ENCODE results near the gene METTL1. TPM values are rescaled to one million over a fixed set of nuclear protein-coding genes. Genes with fewer than 3 reads are reported as not detected.

Gene METTL1
- total RNA-seq, 1 experiment from 2014 or later = 341 TPM

DNA sequence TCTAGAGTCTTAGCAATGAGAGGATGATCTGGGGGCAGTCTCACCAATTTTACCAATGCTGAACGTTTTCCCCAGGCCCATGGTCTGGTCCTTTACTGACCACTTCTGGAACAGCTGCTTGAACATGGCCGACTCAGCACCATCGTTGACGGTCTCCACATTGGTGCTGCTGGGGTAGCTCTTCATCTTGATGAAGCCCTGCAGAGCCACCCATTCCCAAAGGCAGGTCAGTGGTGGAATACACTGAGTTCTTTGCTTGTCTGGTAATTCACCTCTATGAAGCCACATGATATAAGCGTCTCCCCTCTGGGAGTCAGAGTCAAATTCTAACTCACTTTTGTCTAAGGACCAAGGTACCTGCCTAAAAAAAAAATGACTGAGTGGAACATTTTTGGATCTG is 36.4 kb upstream of the METTL1 start:
- peak in 1 of 2 experiments; percentile 72 for DNase-seq

DNA sequence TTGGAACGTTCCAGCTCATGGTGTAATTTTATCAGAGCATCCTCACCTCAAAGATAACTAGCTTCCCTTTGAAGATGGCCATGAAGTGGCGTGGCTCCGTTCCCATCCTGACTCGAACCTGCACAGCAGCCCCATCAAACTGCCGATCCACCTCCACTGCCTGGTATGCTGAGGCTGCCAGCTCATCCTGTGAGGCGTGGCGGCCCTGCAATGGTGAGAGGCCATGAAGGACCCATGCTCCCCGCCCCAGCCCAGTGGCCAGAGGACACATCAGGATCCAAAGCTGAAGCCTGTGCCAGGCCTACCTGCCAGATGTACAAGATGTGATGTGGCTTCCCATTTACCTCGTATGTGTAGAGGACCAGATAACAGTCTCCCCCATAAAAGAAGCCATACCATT is 35.4 kb upstream of the METTL1 start:
- Histone ChIP-seq H3K4me1 (no peaks in the 10 kb centered on the region; the same call in 1 of the 2 replicates), H3K27me3 (no peaks in the 10 kb centered on the region), H3K4me3 (no peak overlapping the region), H3K36me3 (peaks cover 42% of the 10 kb centered on the region), H3K9me3 (replicated peaks) (no peaks in the 10 kb centered on the region), H3K27ac (no peak overlapping the region)
- DNase-seq = peak in 1 of 2 experiments; percentile 66

More for the DNA sequence above, 36.4 kb upstream of the METTL1 start:
- Histone ChIP-seq H3K4me1 (no peaks in the 10 kb centered on the region; the same call in 1 of the 2 replicates), H3K27ac (no peak overlapping the region), H3K9me3 (replicated peaks) (no peaks in the 10 kb centered on the region), H3K4me3 (no peak overlapping the region), H3K27me3 (no peaks in the 10 kb centered on the region), H3K36me3 (peaks cover 33% of the 10 kb centered on the region)

DNA sequence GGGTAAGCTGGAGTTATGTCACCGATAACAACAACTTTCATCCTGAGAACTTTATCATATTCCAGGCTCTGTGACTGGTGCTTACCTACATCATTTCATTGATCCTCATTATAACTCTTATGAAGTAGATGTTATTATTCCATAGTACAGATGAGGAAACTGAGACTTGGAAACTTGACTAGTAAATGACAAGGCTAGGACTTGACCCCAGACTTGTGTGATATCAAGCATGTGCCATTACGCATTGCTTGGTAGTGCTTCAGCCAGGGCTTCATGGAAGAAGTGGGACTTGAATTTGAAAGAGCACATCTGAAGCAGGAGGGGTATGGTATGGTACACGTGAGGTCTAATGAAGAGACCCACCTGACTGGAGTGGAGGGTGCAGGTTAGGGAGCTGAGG is 34.8 kb upstream of the METTL1 start:
- no peak overlapping the region for H3K4me3 ChIP-seq
- H3K36me3 ChIP-seq = peaks cover 45% of the 10 kb centered on the region
- H3K27me3 ChIP-seq = no peaks in the 10 kb centered on the region
- no peak for DNase-seq
- no peaks in the 10 kb centered on the region for H3K9me3 ChIP-seq (replicated peaks)
- H3K4me1 ChIP-seq = no peaks in the 10 kb centered on the region; the same call in 1 of the 2 replicates
- H3K27ac ChIP-seq = no peak overlapping the region

DNA sequence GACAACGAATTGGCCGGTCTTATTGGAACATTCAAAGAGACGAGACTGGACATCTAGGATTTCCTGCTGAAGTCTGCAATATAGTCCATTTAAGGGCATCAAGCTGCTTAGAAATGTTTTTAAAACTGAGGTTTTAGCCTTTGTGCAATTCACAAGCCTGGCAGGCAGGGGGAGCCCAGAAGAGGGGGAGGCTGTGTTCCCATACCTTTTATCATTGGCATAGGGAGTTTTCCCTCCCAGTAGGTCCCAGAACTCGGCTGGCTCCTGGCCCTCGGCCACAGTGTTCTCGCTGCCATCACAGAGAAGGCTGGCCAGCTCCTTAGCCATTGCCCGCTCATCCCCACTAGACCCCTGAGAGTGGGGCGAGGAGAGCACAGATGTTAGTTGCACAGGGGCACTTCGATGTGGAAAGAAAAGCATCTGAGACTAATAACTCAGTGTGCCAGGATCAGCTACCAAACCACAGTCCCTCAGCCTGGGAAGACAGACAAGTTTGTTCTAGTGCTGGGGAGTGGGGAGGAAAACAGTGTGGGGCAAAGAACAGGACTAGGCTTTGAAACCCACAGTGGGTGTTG is 31.5 kb upstream of the METTL1 start:
- peak; percentile 97 to 99 for DNase-seq
- Histone ChIP-seq H3K4me3 (no peak overlapping the region), H3K27ac (no peak overlapping the region), H3K36me3 (peaks cover 54% of the 10 kb centered on the region), H3K4me1 (no peaks in the 10 kb centered on the region), H3K27me3 (no peaks in the 10 kb centered on the region), H3K9me3 (replicated peaks) (no peaks in the 10 kb centered on the region)

DNA sequence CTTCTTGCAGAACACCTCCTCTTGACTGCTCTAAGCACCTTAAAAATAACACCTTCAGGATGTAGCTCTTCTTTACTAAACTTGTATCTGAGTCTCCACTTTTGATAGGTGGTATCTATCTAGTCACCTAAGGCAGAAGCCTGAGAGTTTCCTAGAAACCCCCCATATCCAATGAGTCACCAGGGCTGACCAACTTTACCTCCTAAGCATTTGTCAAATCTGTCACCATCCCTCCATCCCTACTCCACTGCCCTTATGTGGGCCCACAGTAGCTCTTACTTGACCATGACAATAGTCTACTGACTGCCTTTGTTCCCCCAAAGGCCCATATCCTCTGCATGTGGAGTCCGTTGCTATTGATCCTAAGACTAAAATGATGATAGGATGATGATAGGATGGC is 30.7 kb upstream of the METTL1 start:
- no peak for DNase-seq
- Histone ChIP-seq H3K4me3 (no peak overlapping the region), H3K9me3 (replicated peaks) (no peaks in the 10 kb centered on the region), H3K27me3 (no peaks in the 10 kb centered on the region), H3K36me3 (peaks cover 54% of the 10 kb centered on the region), H3K4me1 (no peaks in the 10 kb centered on the region), H3K27ac (no peak overlapping the region)

DNA sequence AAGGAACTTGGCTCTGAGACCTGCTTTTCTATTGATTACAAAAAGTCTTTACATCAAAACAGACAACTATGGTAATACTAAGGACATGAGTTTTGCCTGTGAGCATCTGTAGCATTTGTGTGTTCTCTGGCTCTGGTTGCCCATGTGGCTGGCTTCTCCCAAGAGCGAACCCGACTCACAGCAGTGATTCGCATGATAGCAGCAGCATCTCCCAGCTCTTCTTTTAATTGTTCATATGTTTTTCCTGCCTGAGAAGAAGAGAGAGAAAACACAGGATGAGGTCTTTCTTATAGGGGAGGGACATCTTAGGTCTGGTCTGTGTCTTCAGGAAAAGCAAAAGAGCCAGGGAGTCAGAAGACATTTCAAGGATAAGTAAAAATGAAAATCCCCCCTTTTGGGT is 29.1 kb upstream of the METTL1 start:
- no peaks in the 10 kb centered on the region for H3K9me3 ChIP-seq (replicated peaks)
- H3K4me3 ChIP-seq = no peak overlapping the region
- H3K36me3 ChIP-seq = peaks cover 60% of the 10 kb centered on the region
- H3K4me1 ChIP-seq = no peaks in the 10 kb centered on the region
- DNase-seq = no peak
- H3K27me3 ChIP-seq = no peaks in the 10 kb centered on the region
- no peak overlapping the region for H3K27ac ChIP-seq

DNA sequence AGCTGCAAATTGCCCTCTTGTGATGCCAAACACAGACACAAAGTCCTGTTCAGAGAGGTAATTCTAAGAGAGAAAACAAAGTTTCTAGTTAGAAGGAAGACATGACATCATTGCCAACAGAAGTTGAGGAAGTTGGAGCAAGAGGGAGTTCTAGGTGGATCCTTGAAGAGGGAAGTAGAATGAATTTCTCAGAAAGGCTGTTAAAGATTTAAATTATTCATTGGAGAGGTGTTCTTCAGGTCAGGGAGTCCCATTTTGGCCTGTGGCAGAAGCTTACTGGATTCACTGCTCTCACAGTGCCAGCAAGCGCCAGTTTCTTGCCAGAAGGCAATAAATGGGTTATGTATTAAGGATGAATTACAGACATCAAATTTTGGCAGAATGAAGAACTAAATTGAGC is 26.0 kb upstream of the METTL1 start:
- Histone ChIP-seq H3K27ac (no peak overlapping the region), H3K27me3 (no peaks in the 10 kb centered on the region), H3K36me3 (peaks cover 85% of the 10 kb centered on the region), H3K4me1 (no peaks in the 10 kb centered on the region), H3K4me3 (no peak overlapping the region), H3K9me3 (replicated peaks) (no peaks in the 10 kb centered on the region)
- DNase-seq = no peak

DNA sequence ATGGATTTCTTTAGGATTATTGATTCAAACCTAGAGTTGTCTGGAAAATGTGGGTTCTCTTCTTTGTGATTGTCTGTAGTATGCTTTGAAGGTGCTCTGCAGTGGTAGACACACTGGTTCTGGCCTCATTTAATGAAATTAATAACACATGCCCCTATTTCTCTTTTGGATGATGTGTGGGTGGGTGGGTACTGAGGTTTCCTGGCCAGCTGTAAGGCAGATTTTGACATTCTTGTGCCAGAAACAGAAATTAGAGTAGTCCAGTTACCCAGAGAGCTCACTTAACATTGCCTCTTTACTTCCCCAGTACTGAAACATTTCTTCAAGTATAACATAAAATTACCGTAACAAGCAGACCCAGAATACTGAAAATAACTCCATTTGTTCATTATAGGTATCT is 25.1 kb upstream of the METTL1 start:
- Histone ChIP-seq H3K36me3 (peaks cover 86% of the 10 kb centered on the region), H3K27ac (no peak overlapping the region), H3K27me3 (no peaks in the 10 kb centered on the region), H3K4me3 (no peak overlapping the region), H3K9me3 (replicated peaks) (no peaks in the 10 kb centered on the region), H3K4me1 (no peaks in the 10 kb centered on the region)
- no peak for DNase-seq

DNA sequence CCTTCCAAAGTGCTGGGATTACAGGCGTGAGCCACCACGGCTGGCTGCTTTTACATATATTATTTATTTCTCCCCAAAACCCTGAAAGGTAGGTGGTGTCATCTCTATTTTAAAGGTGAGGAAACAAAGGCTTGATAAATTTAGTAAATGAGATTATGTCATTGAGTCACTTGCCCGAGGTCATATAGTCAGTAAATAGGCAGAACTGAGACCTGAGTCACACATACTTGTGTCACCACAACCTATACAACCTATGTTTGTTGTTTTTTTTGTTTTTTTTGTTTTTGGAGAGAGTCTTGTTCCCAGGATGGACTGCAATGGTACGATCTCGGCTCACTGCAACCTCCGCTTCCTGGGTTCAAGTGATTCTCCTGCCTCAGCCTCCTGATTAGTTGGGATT is 23.4 kb upstream of the METTL1 start:
- H3K4me1 ChIP-seq = no peaks in the 10 kb centered on the region
- peaks cover 95% of the 10 kb centered on the region for H3K36me3 ChIP-seq
- H3K4me3 ChIP-seq = no peak overlapping the region
- H3K27ac ChIP-seq = no peak overlapping the region
- H3K9me3 ChIP-seq (replicated peaks) = no peaks in the 10 kb centered on the region
- no peak for DNase-seq
- H3K27me3 ChIP-seq = no peaks in the 10 kb centered on the region

DNA sequence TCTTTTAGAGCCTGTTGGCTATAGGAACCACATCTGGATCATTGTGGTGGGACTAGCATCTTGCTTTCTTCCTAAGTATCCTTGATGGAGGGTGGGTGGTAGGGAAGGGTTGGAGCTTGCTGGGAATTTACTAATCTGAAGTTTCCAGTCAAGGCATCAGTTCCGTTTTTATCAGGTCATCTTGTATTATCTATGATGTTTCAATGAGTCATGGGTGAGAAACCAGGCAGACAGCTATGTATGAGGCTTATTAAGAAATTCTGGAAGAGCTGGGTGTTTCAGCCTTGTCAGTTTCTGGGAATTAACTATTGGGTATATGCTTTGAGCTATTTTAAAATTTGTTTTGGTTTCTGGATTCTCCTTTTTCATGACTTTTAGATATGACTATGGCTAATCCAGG is 22.0 kb upstream of the METTL1 start:
- Histone ChIP-seq H3K27me3 (no peaks in the 10 kb centered on the region), H3K36me3 (peaks cover 94% of the 10 kb centered on the region), H3K4me1 (no peaks in the 10 kb centered on the region), H3K4me3 (no peak overlapping the region), H3K27ac (no peak overlapping the region), H3K9me3 (replicated peaks) (no peaks in the 10 kb centered on the region)
- no peak for DNase-seq

DNA sequence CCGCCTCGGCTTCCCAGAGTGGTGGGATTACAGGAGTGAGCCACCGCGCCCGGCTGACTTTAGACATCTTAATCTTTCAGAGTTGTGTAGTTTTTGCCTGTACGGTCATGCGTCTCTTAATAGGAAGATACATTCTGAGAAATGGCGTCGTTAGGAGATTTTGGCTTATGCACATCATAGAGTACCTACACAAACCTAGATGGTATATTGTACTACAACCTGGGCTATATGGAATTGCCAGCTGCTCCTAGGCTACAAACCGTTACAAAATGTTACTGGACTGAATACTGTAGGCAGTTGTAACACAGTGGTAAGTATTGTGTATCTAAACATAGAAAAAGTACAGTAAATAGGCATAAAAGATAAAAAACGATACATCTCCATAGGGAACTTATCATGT is 12.0 kb upstream of the METTL1 start:
- Histone ChIP-seq H3K27ac (no peak overlapping the region), H3K4me3 (0 out of 2 replicates have a peak overlapping the region, but pooled peaks have one; percentile 0), H3K9me3 (replicated peaks) (no peaks in the 10 kb centered on the region), H3K27me3 (no peaks in the 10 kb centered on the region), H3K36me3 (peaks cover 52% of the 10 kb centered on the region), H3K4me1 (peaks cover 10% of the 10 kb centered on the region)
- DNase-seq = no peak

DNA sequence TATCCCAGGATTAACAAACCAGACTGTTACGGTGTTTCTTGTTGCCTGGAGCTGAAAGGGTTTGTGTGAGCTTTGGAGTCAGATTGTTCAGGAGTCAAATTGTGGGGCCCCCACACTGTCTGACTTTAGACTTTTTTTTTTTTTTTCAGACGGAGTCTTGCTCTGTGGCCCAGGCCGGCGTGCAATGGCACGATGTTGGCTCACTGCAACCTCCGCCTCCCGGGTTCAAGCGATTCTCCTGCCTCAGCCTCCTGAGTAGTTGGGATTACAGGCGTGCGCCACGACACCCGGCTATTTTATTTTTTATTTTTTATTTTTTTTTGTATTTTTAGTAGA is 11.5 kb upstream of the METTL1 start:
- Histone ChIP-seq H3K9me3 (replicated peaks) (no peaks in the 10 kb centered on the region), H3K4me3 (peak overlapping the region; percentile 83), H3K27ac (peak overlapping the region; percentile 39; the same call in 1 of the 2 replicates), H3K4me1 (peaks cover 10% of the 10 kb centered on the region), H3K27me3 (no peaks in the 10 kb centered on the region), H3K36me3 (peaks cover 49% of the 10 kb centered on the region)
- no peak for DNase-seq

DNA sequence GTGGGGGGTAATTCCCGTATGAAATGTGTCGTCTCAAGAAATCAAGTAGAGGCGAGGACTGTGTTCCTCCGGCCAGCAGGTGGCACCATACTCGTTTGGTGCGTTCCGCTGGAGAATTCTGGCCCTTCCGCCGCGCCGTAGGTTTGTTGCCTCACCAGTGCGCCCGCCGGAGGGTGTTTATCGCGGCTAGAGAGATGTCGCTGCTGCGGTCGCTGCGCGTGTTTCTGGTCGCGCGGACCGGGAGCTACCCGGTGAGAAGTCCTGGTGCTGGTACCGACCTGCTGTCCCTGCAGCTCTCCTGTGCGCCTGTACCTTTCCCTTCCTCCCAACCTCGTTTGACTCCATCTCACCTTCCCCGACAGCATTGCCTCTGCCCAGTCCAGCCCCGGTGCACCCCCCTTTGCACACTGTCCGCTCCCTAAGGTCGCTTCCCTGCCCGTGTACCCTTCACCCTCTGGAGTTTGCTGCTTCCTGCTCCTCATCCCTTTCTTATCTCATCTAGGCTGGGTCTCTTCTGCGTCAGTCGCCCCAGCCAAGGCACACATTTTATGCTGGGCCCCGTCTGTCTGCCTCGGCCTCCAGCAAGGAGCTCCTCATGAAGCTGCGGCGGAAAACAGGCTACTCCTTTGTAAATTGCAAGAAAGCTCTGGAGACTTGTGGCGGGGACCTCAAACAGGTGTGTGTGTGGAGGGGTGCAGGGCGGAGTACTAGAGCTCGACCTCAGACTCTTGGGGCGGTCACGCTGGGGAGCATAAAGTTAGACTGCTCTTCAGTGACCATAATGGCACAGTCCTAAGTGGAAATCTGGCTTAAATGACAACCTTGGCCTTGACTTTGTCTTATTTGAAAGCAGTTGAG is 10.9 kb upstream of the METTL1 start, which contains the start of gene TSFM:
Gene TSFM (plus strand): TSS at position 180 of the 858 bp plus-strand sequence. CDS start 15 bp downstream, at position 195.
- H3K9me3 ChIP-seq (replicated peaks) = no peaks in the 10 kb centered on the region
- peak within 1 kb of the TSS; percentile 83 for H3K4me3 ChIP-seq
- H3K27me3 ChIP-seq = no peaks in the 10 kb centered on the region
- H3K4me1 ChIP-seq = peaks cover 10% of the 10 kb centered on the region
- peaks cover 43% of the 10 kb centered on the region for H3K36me3 ChIP-seq
- DNase-seq = peak; percentile 100
- H3K27ac ChIP-seq = peak within 1 kb of the TSS; percentile 39

DNA sequence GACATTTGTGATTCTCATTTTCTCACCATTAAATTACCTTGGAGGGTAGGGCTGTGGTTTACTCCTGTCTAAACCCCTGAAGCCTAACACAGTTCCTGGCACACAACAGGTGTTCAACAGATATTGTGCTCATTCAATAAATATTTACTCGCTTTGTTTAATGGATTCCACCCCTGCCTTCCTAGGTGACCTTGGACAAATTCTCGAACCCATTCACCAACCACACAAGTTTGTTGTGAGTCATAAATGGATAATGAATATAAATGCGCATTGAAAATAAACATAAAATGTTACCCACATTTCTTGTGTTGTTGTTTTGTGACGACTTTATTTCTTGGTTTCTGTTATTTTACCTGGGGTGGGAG is 10.3 kb upstream of the METTL1 start:
- Histone ChIP-seq H3K9me3 (replicated peaks) (no peaks in the 10 kb centered on the region), H3K36me3 (peaks cover 38% of the 10 kb centered on the region), H3K4me1 (peaks cover 10% of the 10 kb centered on the region), H3K27ac (no peak overlapping the region), H3K27me3 (no peaks in the 10 kb centered on the region), H3K4me3 (peak overlapping the region; percentile 83)
- DNase-seq = no peak

DNA sequence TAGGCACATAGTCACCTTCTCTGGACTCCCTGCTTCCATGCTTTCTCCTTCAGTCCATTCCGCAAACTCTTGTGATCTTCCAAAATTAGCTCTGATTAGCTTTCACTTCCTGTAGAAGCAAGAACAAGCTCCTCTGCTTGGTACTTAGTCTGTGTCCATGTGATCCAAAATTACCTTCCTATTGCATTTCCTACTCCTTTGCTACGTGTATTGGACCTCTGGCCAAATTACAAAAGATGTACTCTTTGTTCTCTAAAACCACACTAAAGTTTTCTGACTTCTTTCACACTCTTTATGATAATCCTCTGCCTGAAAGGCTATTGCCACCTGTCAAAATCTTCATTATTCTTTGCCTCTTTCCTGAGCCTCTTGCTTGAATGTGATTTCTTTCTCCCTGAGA is 9.9 kb upstream of the METTL1 start:
- peaks cover 36% of the 10 kb centered on the region for H3K36me3 ChIP-seq
- no peak overlapping the region for H3K27ac ChIP-seq
- H3K4me3 ChIP-seq = no peak overlapping the region
- H3K27me3 ChIP-seq = no peaks in the 10 kb centered on the region
- no peak for DNase-seq
- H3K9me3 ChIP-seq (replicated peaks) = no peaks in the 10 kb centered on the region
- peaks cover 10% of the 10 kb centered on the region for H3K4me1 ChIP-seq

Data from SJCRH30 (cell line).